Occipital lobe (tissue), 2 donors: ENCODE data around the gene SLC27A2. TPM values are rescaled to one million over a fixed set of nuclear protein-coding genes. Genes with fewer than 3 reads are reported as not detected.
"Not testable (repeated sequence)": the region's sequence is repeated elsewhere in the genome, so short reads cannot be mapped to it uniquely, and the experiment has no call there.

ENCODE experiments used
- DNase-seq: peaks from one replicate; lab custom pipeline; 2025; lab: John Stamatoyannopoulos, UW
- total RNA-seq: library from RNA; depleted of rRNA; stranded (reverse); fragments of >200 nt; gene quantifications from one replicate; pipeline ENCODE4 v1.2.3, GENCODE V29; 2014

Gene SLC27A2
- total RNA-seq, 1 donor from 2014 or later = 1.4 TPM

GRCh38 chr15:50163719-50164410 lies 18.1 kb upstream of the SLC27A2 start:
- DNase-seq = no peak

- DNase-seq = no peak
Observed at GRCh38 chr15:50164458-50164857, 17.5 kb upstream of the SLC27A2 start.

- no peak for DNase-seq
Observed at GRCh38 chr15:50166216-50166615, 15.8 kb upstream of the SLC27A2 start.

- DNase-seq = no peak
Observed at GRCh38 chr15:50167110-50167509, 14.9 kb upstream of the SLC27A2 start.

GRCh38 chr15:50168379-50168778 lies 13.6 kb upstream of the SLC27A2 start:
- DNase-seq = no peak

GRCh38 chr15:50168783-50169411 lies 13.1 kb upstream of the SLC27A2 start:
- DNase-seq = no peak

GRCh38 chr15:50172360-50172895 lies 9.6 kb upstream of the SLC27A2 start:
- not testable (repeated sequence) for DNase-seq

- no peak for DNase-seq
Observed at GRCh38 chr15:50176869-50177268, 5.1 kb upstream of the SLC27A2 start.

GRCh38 chr15:50180091-50180490 lies 1.9 kb upstream of the SLC27A2 start:
- DNase-seq = no peak

GRCh38 chr15:50180582-50180981 lies 1.4 kb upstream of the SLC27A2 start:
- DNase-seq = no peak

- DNase-seq = no peak
Observed at GRCh38 chr15:50181201-50181968, 611 bp upstream of the SLC27A2 start.

GRCh38 chr15:50182219-50183013 lies 420 bp downstream of the SLC27A2 start:
- DNase-seq = no peak

GRCh38 chr15:50183112-50183794 lies 1.3 kb downstream of the SLC27A2 start:
- no peak for DNase-seq

- DNase-seq = no peak
Observed at GRCh38 chr15:50184863-50185504, 3.0 kb downstream of the SLC27A2 start.

GRCh38 chr15:50186090-50186489 lies 4.1 kb downstream of the SLC27A2 start:
- DNase-seq = no peak

- no peak for DNase-seq
Observed at GRCh38 chr15:50186752-50187151, 4.8 kb downstream of the SLC27A2 start.

GRCh38 chr15:50187525-50187924 lies 5.5 kb downstream of the SLC27A2 start:
- no peak for DNase-seq

- DNase-seq = no peak
Observed at GRCh38 chr15:50187997-50188396, 6.0 kb downstream of the SLC27A2 start.

GRCh38 chr15:50188793-50189192 lies 6.8 kb downstream of the SLC27A2 start:
- DNase-seq = not testable (repeated sequence)

GRCh38 chr15:50189633-50190032 lies 7.6 kb downstream of the SLC27A2 start:
- no peak for DNase-seq
